Kidney epithelial cell (primary cell): Measurements from ENCODE around the gene LARP4B. TPM values are rescaled to one million over a fixed set of nuclear protein-coding genes. Genes with fewer than 3 reads are reported as not detected.

Experiments
- DNase-seq: peaks from one replicate; pipeline ENCODE4 v3.0.0-alpha.2; 2010; ENCODE audit warnings: low read depth
- H3K27me3 ChIP-seq: 2 replicates; pipeline ENCODE4 v1.6.0; 2011; ENCODE audit warnings: low read length; ENCODE audit not compliant: control insufficient read depth, insufficient read depth
- H3K36me3 ChIP-seq: 2 replicates; pipeline ENCODE4 v1.5.1; 2011; ENCODE audit warnings: low read length; ENCODE audit not compliant: control insufficient read depth, insufficient read depth
- H3K4me3 ChIP-seq: 2 replicates; pipeline ENCODE4 v1.5.1; 2011; ENCODE audit warnings: low read depth, mild to moderate bottlenecking, control low read depth, low read length
- total RNA-seq: library from RNA; depleted of rRNA; stranded (reverse); fragments of >200 nt; gene quantifications from 2 replicates; pipeline ENCODE4 v1.2.3, GENCODE V29; 2015
- TF ChIP-seq, protein P1 (sequence below): IDR thresholded peaks from 2 replicates; pipeline ENCODE4 v1.5.1; 2011; ENCODE audit warnings: mild to moderate bottlenecking, moderate library complexity, low read length, control low read depth, inconsistent platforms; ENCODE audit not compliant: insufficient read depth, poor library complexity, severe bottlenecking

The LARP4B gene
- total RNA-seq, 1 donor from 2014 or later, result 64.0 TPM

DNA sequence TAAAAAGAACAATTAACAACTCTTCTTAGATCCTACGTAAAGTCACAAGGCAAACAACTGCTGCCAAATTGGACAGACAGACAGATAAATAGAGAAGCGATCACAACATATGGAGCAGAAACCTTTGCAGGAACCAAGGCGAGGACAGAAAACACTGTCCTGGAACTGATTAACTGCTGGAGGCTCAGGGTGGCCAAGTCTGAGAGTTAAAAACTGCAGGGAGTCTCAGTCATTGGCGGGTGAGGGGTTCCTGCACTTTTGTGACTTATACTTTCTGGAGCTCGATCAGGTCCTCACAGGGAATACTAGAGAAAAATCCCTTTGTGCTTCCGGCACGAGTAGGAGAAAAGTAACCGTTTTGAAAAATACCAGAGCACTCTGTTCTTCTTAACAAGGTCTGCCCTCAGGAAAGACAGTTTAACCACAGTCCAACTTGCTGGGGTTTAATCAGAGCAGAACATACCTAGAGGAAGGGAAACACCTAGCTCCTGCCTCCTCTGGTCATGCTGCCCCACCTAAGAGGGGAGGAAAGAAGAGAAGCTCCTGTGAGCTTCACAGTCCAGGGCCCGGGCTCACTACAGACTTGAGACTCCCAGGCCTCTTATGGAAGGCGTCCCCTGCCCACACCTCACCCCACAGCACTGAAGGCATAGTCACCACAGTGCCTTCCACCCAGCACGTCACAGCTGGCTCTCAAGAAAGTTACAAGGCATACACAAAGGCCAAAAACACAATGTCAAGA, 74.9 kb downstream of the LARP4B start:
- DNase-seq, result no peak
- Histone ChIP-seq H3K36me3 (no peaks in the 10 kb centered on the region), H3K4me3 (no peak overlapping the region), H3K27me3 (no peaks in the 10 kb centered on the region)
- TF ChIP-seq, protein P1, sequence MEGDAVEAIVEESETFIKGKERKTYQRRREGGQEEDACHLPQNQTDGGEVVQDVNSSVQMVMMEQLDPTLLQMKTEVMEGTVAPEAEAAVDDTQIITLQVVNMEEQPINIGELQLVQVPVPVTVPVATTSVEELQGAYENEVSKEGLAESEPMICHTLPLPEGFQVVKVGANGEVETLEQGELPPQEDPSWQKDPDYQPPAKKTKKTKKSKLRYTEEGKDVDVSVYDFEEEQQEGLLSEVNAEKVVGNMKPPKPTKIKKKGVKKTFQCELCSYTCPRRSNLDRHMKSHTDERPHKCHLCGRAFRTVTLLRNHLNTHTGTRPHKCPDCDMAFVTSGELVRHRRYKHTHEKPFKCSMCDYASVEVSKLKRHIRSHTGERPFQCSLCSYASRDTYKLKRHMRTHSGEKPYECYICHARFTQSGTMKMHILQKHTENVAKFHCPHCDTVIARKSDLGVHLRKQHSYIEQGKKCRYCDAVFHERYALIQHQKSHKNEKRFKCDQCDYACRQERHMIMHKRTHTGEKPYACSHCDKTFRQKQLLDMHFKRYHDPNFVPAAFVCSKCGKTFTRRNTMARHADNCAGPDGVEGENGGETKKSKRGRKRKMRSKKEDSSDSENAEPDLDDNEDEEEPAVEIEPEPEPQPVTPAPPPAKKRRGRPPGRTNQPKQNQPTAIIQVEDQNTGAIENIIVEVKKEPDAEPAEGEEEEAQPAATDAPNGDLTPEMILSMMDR, result no peak

DNA sequence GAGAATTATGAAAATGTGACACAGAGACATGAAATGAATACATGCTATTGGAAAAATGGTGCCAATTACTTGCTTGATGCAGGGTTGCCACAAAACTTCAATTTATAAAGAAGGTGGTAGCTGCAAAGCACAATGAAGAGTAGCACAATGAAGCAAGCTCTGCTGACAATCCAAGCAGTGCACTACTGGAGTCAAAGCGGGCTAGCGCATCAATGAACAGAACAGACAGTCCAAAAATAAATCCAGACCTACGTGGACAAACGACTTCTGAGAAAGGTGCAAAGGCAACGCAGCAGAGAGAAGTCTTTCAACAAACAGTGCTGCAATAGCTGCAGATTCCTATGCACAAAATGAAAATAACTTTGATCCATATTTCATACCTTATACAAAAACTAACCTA, 75.8 kb downstream of the LARP4B start:
- TF ChIP-seq, protein P1, result no peak
- H3K36me3 ChIP-seq, result no peaks in the 10 kb centered on the region
- H3K4me3 ChIP-seq, result no peak overlapping the region
- no peaks in the 10 kb centered on the region for H3K27me3 ChIP-seq
- no peak for DNase-seq

DNA sequence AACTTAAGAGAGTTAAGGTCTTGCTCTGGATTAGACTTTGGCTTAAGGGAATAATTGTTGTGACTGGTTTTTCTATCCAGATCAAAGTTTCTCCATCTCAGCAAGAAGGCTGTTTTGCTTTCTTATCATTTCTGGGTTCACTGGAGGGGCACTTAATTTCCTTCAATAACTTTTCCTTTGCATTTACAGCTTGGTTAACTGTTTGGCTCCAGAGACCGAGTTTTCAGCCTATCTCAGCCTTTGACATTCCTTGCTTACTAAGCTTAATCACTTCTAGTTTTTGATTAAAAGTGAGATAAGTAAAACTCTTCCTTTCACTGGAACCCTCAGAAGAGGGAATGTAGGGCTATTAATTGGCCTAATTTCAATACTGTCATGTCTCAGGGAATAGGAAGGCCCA, 76.4 kb downstream of the LARP4B start:
- no peak overlapping the region for H3K4me3 ChIP-seq
- H3K27me3 ChIP-seq, result no peaks in the 10 kb centered on the region
- TF ChIP-seq, protein P1, result no peak
- H3K36me3 ChIP-seq, result no peaks in the 10 kb centered on the region
- DNase-seq, result no peak

DNA sequence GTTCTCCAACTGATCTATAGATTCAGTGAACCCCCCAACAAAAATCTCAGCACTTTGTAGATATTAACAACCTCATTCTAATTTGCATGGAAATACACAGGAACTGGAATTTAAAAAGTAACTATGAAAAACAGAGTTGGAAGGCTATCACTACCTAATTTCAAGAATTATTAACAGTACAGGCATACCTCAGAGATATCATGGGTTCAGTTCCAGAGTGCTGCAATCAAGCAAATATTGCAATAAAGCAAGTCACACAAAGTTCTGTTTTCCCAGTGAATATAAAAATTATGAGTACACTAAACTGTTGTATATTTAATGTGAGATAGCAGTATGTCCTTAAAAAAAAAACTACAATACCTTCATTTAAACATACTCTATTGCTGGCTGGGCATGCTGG, 78.5 kb downstream of the LARP4B start:
- TF ChIP-seq, protein P1, result no peak
- no peaks in the 10 kb centered on the region for H3K27me3 ChIP-seq
- no peaks in the 10 kb centered on the region for H3K36me3 ChIP-seq
- no peak overlapping the region for H3K4me3 ChIP-seq
- DNase-seq, result no peak

DNA sequence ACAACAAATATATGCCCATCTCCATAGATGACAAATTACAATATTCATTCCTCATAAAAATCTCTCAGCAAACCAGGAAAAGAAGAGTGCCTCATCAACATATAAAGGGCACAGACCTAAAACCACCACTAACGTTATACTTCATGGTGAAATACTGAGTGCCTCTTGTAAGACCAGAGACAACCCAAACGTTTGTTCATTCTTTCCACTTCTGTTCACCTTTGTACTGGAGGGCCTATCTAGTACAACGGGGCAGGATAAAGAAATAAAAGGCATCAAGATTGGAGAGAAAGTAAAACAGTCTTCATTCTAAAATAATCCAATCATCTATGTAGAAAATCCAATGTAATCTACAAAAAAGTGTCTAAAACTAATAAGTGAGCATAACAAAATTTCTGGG, 79.1 kb downstream of the LARP4B start:
- H3K27me3 ChIP-seq, result no peaks in the 10 kb centered on the region
- TF ChIP-seq, protein P1, result no peak
- no peaks in the 10 kb centered on the region for H3K36me3 ChIP-seq
- H3K4me3 ChIP-seq, result no peak overlapping the region
- no peak for DNase-seq

DNA sequence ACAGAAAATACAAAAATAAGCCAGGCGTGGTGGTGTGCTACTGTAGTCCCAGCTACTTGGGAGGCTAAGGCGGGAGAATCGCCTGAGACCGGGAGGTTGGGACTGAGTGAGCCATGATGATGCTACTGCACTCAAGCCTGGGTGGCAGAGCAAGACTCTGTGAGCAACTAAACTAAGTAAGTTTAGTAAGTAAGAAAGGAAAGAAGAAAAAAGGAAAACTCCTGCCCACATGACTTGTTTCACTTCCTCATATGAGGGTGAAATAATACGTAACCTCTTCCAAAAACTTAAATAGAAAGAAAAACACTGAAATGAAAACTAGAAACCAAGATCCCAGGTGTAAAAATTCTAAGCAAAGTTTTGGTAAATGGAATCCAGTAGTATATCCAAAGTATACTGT, 79.6 kb downstream of the LARP4B start:
- DNase-seq, result no peak
- H3K36me3 ChIP-seq, result no peaks in the 10 kb centered on the region
- H3K4me3 ChIP-seq, result no peak overlapping the region
- TF ChIP-seq, protein P1, result no peak
- no peaks in the 10 kb centered on the region for H3K27me3 ChIP-seq
